GM21619 (cell line): ENCODE results near the gene WHAMM.

ENCODE experiments used
- ATAC-seq: cut with Tn5 transposase; IDR thresholded peaks from one replicate; pipeline ENCODE4 v1.9.1; 2021; ENCODE audit not compliant: unreplicated experiment

The WHAMM gene

GRCh38 chr15:82833362-82833682 is 23.9 kb downstream of the WHAMM start:
- ATAC-seq: no peak

GRCh38 chr15:82835391-82835917 is 26.0 kb downstream of the WHAMM start:
- no peak for ATAC-seq

- no peak for ATAC-seq
These were observed 28.8 kb downstream of the WHAMM start for GRCh38 chr15:82838096-82838735.

GRCh38 chr15:82839136-82839535 is 29.7 kb downstream of the WHAMM start:
- ATAC-seq: no peak

GRCh38 chr15:82840166-82840565 is 30.7 kb downstream of the WHAMM start:
- ATAC-seq: no peak

- no peak for ATAC-seq
These were observed 34.1 kb downstream of the WHAMM start for GRCh38 chr15:82843566-82843965.

- ATAC-seq: no peak
These were observed 36.3 kb downstream of the WHAMM start for GRCh38 chr15:82845686-82846085.

GRCh38 chr15:82846621-82847020 is 37.2 kb downstream of the WHAMM start:
- ATAC-seq: no peak

- no peak for ATAC-seq
These were observed 38.3 kb downstream of the WHAMM start for GRCh38 chr15:82847703-82848102.

- no peak for ATAC-seq
These were observed 39.0 kb downstream of the WHAMM start for GRCh38 chr15:82848241-82848993.

GRCh38 chr15:82849556-82850512 is 40.4 kb downstream of the WHAMM start:
- ATAC-seq: no peak

GRCh38 chr15:82850731-82851130 is 41.3 kb downstream of the WHAMM start:
- no peak for ATAC-seq

GRCh38 chr15:82851306-82851850 is 42.0 kb downstream of the WHAMM start:
- ATAC-seq: no peak

GRCh38 chr15:82851981-82852511 is 42.6 kb downstream of the WHAMM start:
- no peak for ATAC-seq

- ATAC-seq: no peak
These were observed 43.6 kb downstream of the WHAMM start for GRCh38 chr15:82852941-82853561.

- no peak for ATAC-seq
These were observed 45.1 kb downstream of the WHAMM start for GRCh38 chr15:82854554-82854953.

GRCh38 chr15:82855286-82856100 is 46.1 kb downstream of the WHAMM start:
- ATAC-seq: no peak

- no peak for ATAC-seq
These were observed 47.2 kb downstream of the WHAMM start for GRCh38 chr15:82856397-82857170.

- no peak for ATAC-seq
These were observed 49.5 kb downstream of the WHAMM start for GRCh38 chr15:82858932-82859331.
